Choroid plexus epithelial cell (primary cell): ENCODE measurements around the gene MED25.

Source experiments
- DNase-seq: peaks from one replicate; pipeline ENCODE4 v3.0.0-alpha.2; 2010; ENCODE audit warnings: low read depth
- H3K4me3 ChIP-seq: 2 replicates; pipeline ENCODE4 v1.5.1; 2011; ENCODE audit warnings: low read depth, mild to moderate bottlenecking, control low read depth, low read length, moderate library complexity
- CTCF ChIP-seq: conservative IDR thresholded peaks from 2 replicates; pipeline ENCODE4 v1.5.1; 2011; ENCODE audit warnings: low read depth, mild to moderate bottlenecking, control low read depth, inconsistent platforms, low read length, moderate library complexity

MED25 gene

GRCh38 chr19:49795615-49796014 lies 22.5 kb upstream of the MED25 start:
- H3K4me3 ChIP-seq, result no peak overlapping the region
- TF ChIP-seq CTCF, result no peak
- no peak for DNase-seq

- no peak for TF ChIP-seq CTCF
- DNase-seq, result no peak
- H3K4me3 ChIP-seq, result no peak overlapping the region
Observed at GRCh38 chr19:49798574-49798973, 19.5 kb upstream of the MED25 start.

GRCh38 chr19:49799271-49799797 lies 18.8 kb upstream of the MED25 start:
- no peak for TF ChIP-seq CTCF
- no peak for DNase-seq
- no peak overlapping the region for H3K4me3 ChIP-seq

- DNase-seq, result no peak
- peak; percentile 40 for TF ChIP-seq CTCF
- no peak overlapping the region for H3K4me3 ChIP-seq
Observed at GRCh38 chr19:49799798-49800376, 18.2 kb upstream of the MED25 start.

GRCh38 chr19:49800771-49801170 lies 17.3 kb upstream of the MED25 start:
- no peak for TF ChIP-seq CTCF
- no peak for DNase-seq
- H3K4me3 ChIP-seq, result no peak overlapping the region

- no peak for TF ChIP-seq CTCF
- no peak for DNase-seq
- H3K4me3 ChIP-seq, result peak overlapping the region; percentile 72
Observed at GRCh38 chr19:49801401-49801888, 16.6 kb upstream of the MED25 start.
